Measurements from ENCODE around the gene LRRTM4. TPM values are rescaled to one million over a fixed set of nuclear protein-coding genes. Genes with fewer than 3 reads are reported as not detected.

The LRRTM4 gene
- total RNA-seq, 1 experiment from 2014 or later, result 12.0 TPM

- Mint-ChIP-seq H3K36me3 (ENCODE audit: insufficient read depth in 1 of 3, low read depth in 3 of 3) (no peaks in the 10 kb centered on the region), H3K27ac (no peak overlapping the region), H3K27me3 (ENCODE audit: low read depth) (no peaks in the 10 kb centered on the region), H3K9me3 (no peaks in the 10 kb centered on the region), H3K4me3 (no peak overlapping the region), H3K4me1 (peaks cover 0 to 4% of the 10 kb centered on the region in 2 experiments; a peak in 1 of 4 replicates)
- Histone ChIP-seq H3K79me1 (ENCODE audit: insufficient read depth, low read depth, low read length, poor library complexity, severe bottlenecking) (no peaks in the 10 kb centered on the region), H2BK15ac (ENCODE audit: low read depth, low read length) (no peak overlapping the region), H3K14ac (ENCODE audit: insufficient read depth, low read length) (no peak overlapping the region), H3K79me2 (ENCODE audit: insufficient read depth, low read length) (no peaks in the 10 kb centered on the region), H4K20me1 (ENCODE audit: control insufficient read depth, insufficient read depth, insufficient read length) (no peaks in the 10 kb centered on the region), H3K4me1 (ENCODE audit: insufficient read depth, low read length) (no peaks in the 10 kb centered on the region; the same call in 1 of the 2 replicates), H4K91ac (ENCODE audit: insufficient read length, low read depth, low read length) (no peak overlapping the region), H2BK120ac (ENCODE audit: low read depth, low read length, poor library complexity, severe bottlenecking) (no peak overlapping the region), H3K56ac (ENCODE audit: insufficient read length, low read depth, low read length) (no peak overlapping the region), H2BK5ac (ENCODE audit: insufficient read length, low read length) (no peak overlapping the region), H3K27me3 (ENCODE audit: insufficient read depth, low read length) (no peaks in the 10 kb centered on the region), H2BK12ac (ENCODE audit: insufficient read length, low read depth, low read length) (no peak overlapping the region), H3K23me2 (ENCODE audit: insufficient read length, low read depth, low read length, poor library complexity, severe bottlenecking) (no peaks in the 10 kb centered on the region), H3K23ac (ENCODE audit: insufficient read length, low read depth, low read length) (no peak overlapping the region), H3K4ac (ENCODE audit: low read depth, low read length) (no peak overlapping the region), H4K8ac (replicated peaks; ENCODE audit: insufficient read length, low read depth, low read length) (no peak overlapping the region), H3T11ph (ENCODE audit: low read length) (no peak overlapping the region), H2BK20ac (ENCODE audit: low read depth, low read length, poor library complexity, severe bottlenecking) (no peak overlapping the region), H3K4me2 (ENCODE audit: insufficient read depth, insufficient read length, low read length) (no peak overlapping the region), H4K5ac (ENCODE audit: insufficient read length, low read depth, low read length) (no peak overlapping the region), H3K9ac (ENCODE audit: extremely low read depth, insufficient read length, low read length) (no peak overlapping the region), H3K18ac (ENCODE audit: insufficient read length, low read depth, low read length) (no peak overlapping the region), H2AFZ (ENCODE audit: low read length) (no peak overlapping the region), H2AK5ac (ENCODE audit: insufficient read length, low read length) (no peak overlapping the region), H3K27ac (ENCODE audit: insufficient read length, low read depth, low read length) (no peak overlapping the region), H3K9me3 (ENCODE audit: control insufficient read depth, low read depth, low read length) (no peaks in the 10 kb centered on the region)
- no CpG with 5 or more reads among the region's 2 CpGs for WGBS (ENCODE audit: extremely low coverage, insufficient read length, low lambda C conversion rate)
- TF ChIP-seq CTCF (conservative IDR thresholded peaks at IDR 0.05), result no peak
- DNase-seq, result no peak
Measured at GRCh38 chr2:76821731-76822130, 700.4 kb downstream of the LRRTM4 start.
